HG02759 (cell line): ENCODE data around the gene KCNIP4.
"Not testable (repeated sequence)": the region's sequence is repeated elsewhere in the genome, so short reads cannot be mapped to it uniquely, and the experiment has no call there.

Experiments
- ATAC-seq: cut with Tn5 transposase; IDR thresholded peaks from one replicate; pipeline ENCODE4 v1.9.1; 2021; ENCODE audit warnings: mild to moderate bottlenecking, moderate library complexity; ENCODE audit not compliant: unreplicated experiment

Gene KCNIP4

DNA sequence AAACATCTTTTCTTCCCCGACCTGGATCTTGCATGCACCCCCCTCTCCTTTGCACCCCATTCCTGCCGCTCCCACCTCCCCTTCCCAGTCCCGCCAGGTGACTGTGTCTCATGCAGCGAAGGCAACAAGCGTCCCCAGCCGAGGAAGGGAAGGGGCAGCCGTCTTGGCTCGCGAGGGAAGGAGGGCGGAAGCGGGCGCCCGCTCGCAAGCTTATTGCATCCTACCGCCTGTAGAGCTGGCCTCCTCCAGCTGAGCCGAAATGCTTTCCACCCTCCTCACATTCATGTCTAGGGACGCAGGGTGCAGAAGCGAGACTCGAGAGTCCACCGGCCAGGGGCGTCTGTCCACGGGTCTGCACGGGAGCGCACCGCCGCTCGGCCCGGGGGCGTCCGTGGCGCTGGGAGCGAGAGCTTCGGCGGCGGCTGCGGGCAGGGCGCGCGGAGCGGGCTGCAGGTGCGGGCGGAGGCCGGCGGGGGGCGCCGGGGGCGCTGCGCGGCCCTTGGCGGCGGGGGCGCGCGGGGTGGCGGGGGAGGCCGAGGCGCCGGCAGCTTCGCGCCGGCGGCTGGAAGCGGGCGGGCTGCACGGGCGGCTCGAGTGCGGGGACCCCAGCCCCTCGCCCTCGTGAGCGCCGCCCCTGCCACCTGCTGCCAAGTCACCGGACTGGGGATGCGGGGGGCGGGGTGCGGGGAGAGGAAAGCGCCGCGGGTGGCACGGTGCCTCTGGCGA, at the start of gene KCNIP4:
TSS of gene KCNIP4 (minus strand) at position 426 of the 726 bp plus-strand sequence.
- ATAC-seq, result no peak

DNA sequence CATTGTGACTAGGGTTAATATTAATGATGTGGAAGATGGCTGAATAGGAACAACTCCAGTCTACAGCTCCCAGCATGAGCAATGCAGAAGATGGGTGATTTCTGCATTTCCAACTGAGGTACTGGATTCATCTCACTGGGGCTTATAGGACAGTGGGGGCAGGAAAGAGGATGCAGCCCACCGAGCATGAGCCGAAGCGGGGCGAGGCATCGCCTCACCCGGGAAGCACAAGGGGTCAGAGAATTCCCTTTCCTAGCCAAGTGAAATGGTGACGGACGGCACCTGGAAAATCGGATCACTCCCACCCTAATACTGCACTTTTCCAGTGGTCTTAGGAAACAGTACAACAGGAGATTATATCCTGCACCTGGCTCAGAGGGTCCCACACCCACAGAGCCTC, 48.0 kb upstream of the KCNIP4 start:
- ATAC-seq, result not testable (repeated sequence)

GRCh38 chr4:21992330-21992729, 43.8 kb upstream of the KCNIP4 start:
- ATAC-seq, result no peak

DNA sequence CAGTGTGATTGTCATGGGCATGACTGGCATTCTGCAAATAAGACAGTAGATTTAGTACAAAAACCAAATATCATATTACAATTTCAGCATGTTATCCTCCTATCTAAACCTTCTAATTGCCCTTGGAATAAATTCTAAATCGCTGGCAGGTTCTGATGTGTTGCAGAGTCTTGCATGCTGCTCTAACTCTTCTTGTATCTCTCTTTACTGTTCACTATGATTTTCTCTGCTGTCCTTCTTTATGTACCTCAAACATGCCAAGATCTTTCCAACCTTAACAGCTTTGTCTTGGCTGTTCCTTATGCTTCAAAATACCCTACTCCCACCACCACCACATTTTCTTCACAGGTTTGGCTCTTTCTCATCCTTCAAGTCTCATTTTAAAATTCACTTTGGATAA, 43.0 kb upstream of the KCNIP4 start:
- no peak for ATAC-seq

- no peak for ATAC-seq
Observed at GRCh38 chr4:21991050-21991449, 42.5 kb upstream of the KCNIP4 start.

DNA sequence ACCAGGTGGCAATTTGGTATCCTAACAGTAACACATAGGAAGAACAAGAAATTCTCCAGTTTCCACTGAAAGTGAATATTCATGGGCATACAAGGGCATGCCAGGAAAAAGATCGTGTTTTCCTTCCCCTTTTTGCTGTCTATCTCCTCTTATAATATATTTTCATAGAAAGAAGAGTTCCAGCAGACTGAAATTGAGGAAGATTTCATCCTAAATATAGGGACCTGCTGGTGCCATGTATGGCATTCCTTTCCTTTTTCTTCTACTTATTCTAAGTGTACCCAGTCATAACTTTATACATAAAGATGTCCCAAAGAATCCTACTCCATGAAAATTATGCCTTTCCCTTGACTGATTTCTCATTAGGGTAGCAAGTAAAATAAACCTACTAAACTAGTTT, 40.8 kb upstream of the KCNIP4 start:
- no peak for ATAC-seq

- no peak for ATAC-seq
Observed at GRCh38 chr4:21986307-21986706, 37.7 kb upstream of the KCNIP4 start.

DNA sequence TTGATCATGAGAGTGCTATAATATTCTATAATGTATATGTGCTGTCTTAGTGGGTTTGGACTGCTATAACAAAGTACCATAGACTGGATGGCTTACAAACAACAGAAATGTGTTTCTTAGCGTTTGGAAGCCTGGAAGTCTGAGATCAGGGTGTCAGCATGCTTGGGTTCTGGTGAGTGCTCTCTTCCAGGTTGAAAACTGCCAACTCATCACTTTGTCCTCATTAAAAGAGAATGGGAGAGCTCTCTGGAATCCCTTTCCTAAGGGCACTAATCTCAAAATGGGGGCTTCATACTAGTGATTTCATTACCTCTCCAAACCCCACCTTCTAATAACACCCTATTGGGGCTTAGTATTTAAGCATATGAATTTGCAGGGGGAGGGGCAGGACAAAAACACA, 33.5 kb upstream of the KCNIP4 start:
- ATAC-seq, result no peak

DNA sequence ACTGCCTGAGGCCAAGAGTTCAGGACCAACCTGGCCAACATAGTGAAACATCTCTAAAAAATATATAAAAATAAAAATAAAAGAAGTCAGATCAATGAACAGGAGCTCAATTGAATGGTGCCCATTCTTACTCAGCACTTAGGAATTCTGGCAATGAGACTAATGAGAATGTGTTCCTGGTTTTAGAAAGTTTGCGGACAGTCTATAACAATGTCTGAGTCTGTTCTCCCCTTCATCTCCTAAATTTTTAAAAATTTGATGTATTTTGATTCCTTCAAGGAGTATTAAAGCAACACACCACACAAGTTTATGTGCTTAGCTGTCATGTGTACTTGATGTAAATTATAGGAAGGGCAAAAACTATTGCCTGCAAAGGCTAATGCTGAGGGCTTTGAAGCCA, 30.6 kb upstream of the KCNIP4 start:
- ATAC-seq, result no peak

DNA sequence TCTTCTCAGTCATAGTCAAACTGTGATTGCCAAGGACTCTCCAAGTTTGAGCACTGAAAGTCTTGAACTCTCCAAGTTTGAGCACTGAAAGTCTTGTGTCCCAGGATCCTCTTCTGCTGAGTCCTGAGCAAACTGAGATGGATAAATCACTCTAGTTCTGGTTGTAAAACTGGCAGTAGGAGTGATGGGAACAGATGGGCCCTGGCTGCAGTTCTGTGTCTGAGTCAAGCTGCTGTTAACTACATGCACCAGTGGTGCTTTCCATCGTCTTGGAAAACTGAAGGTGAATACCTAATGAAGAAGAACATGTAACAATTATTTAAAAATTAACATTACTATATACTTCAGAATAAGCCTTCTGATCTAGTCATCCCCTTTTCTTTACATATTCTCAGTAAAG, 27.6 kb upstream of the KCNIP4 start:
- ATAC-seq, result no peak

DNA sequence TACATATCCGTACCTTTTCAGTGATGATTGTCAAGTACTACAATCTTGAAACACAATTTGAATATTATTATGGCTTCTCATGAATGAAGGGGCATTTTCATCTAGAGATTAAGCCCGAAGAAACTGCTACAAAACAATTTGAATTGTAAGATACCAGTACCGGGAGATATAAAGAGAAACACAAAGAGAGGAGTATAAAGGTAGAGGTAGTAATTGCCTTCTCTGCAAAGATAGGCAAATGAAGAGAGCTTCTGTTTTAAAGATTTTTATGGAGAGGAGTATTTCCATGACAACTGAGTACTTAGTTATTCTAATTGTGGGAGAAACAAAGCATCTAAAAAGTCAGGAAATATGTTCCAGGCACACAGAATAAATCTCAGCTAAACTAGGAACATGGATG, 25.3 kb upstream of the KCNIP4 start:
- ATAC-seq, result no peak

- no peak for ATAC-seq
Observed at GRCh38 chr4:21964762-21965319, 16.3 kb upstream of the KCNIP4 start.

DNA sequence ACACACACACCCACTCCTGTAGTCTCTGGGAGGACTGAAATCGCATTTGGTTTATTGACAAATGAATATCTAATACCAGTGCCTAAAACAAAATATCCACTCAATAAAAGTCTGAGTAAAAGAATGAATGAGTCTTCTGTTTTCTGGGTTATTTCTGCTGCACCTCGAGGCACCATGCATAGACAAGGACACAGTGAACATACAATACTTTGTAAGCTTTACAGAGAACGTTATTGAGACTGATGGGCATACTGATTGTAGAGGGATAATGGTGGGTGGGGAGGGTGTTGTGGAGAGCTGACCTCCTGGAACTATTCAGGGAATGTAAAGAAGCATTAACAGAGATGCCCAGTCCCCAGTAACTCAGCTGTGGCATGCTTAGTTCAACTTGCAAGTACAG, 14.1 kb upstream of the KCNIP4 start:
- ATAC-seq, result no peak

- ATAC-seq, result no peak
Observed at GRCh38 chr4:21960793-21961192, 12.2 kb upstream of the KCNIP4 start.

DNA sequence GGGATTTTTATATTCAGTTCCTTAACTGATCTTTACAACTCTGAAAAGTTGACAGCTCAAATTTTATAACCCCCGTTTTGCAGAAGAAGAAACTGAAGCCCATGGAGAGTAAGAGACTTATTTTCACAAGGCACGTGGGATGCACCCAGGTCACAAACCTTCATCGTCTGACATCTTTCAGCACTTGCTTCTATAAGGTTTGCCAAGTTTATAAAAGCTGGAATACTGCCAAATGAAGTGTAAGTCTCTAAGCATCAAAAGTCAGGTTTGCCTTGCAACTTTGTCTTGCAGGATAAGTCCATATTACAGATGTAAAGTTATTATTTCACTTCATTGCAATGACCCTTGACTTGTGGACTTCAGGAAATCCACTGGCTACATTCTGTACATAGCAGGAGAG, 6.3 kb upstream of the KCNIP4 start:
- no peak for ATAC-seq

- no peak for ATAC-seq
Observed at GRCh38 chr4:21953653-21954052, 5.1 kb upstream of the KCNIP4 start.

DNA sequence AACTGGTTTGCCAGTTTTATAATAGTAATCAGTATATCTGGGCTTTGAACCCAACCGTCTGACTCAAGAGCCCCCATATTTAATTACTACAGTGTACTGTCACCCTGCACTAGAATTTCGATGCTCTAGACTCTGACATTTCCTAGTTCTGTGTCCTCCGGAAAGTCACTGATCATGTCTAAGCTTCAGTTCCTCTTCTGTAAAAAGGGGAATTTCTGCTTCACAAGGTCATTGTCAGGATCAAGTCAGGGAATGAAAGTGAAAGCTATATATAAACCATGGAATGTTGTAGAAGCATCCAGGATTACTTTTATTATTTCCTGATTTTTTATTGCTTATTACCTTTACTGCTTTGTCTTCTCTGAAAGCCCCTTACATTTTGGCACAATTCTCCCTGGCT, 4.0 kb upstream of the KCNIP4 start:
- no peak for ATAC-seq

DNA sequence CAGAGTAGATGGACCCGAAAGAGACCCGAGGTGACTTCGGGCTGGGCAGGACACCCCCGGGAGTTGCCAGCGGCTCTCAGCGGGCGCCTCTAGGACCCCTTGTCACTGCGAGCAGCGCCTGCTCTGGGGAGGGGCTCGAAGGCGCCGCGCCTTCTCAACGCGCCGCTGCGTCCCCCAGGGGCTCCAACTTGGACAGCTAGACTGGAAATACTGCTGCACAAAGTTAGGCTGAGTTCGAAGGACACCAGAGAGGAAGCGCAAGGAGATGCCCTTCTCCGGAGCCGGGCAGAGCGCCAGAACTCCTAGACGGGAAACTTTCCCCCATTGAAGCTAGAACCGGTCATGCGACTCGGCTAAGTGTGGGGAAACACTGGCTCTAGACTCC, 493 bp upstream of the KCNIP4 start:
- no peak for ATAC-seq

- no peak for ATAC-seq
Observed at GRCh38 chr4:21947791-21948346, 703 bp downstream of the KCNIP4 start.

- no peak for ATAC-seq
Observed at GRCh38 chr4:21946858-21947257, 1.7 kb downstream of the KCNIP4 start.

- ATAC-seq, result no peak
Observed at GRCh38 chr4:21921526-21922180, 26.9 kb downstream of the KCNIP4 start.

GRCh38 chr4:21915761-21916160, 32.8 kb downstream of the KCNIP4 start:
- ATAC-seq, result no peak
